Retinal pigment epithelial cell (primary cell): Measurements from ENCODE around the gene ELF3.

Experiments
- DNase-seq: peaks from one replicate; pipeline ENCODE4 v3.0.0-alpha.2; 2010; ENCODE audit warnings: low read depth
- H3K4me3 ChIP-seq: 2 replicates; pipeline ENCODE4 v1.5.1; 2011; ENCODE audit warnings: mild to moderate bottlenecking, low read length, control low read depth, moderate library complexity
- TF ChIP-seq, protein P1 (sequence below): conservative IDR thresholded peaks from 2 replicates; pipeline ENCODE4 v1.5.1; 2011; ENCODE audit warnings: low read depth, low read length, control low read depth, inconsistent platforms

ELF3 gene

DNA sequence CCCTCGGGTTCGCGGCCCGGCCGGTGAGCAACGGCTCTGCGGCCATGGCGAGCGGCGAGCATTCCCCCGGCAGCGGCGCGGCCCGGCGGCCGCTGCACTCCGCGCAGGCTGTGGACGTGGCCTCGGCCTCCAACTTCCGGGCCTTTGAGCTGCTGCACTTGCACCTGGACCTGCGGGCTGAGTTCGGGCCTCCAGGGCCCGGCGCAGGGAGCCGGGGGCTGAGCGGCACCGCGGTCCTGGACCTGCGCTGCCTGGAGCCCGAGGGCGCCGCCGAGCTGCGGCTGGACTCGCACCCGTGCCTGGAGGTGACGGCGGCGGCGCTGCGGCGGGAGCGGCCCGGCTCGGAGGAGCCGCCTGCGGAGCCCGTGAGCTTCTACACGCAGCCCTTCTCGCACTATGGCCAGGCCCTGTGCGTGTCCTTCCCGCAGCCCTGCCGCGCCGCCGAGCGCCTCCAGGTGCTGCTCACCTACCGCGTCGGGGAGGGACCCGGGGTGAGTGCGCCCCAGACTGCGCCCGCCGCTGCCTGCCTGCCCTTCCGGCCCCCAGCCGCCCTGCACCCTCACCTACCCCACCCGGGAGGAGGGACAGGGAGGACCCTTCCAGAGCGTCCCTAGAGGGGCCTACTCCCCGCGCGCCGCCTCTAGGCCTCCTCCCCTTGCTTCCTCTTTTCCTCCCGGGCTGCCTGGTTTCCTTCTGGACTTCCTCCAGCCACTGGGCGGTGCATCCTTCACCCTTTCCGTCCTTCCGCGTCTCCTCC lies 27.6 kb upstream of the ELF3 start, which contains the start of gene RNPEP:
RNPEP (plus strand) TSS at position 26 of the 757 bp plus-strand sequence; CDS start at position 45, 19 bp downstream.
- TF ChIP-seq, protein P1, sequence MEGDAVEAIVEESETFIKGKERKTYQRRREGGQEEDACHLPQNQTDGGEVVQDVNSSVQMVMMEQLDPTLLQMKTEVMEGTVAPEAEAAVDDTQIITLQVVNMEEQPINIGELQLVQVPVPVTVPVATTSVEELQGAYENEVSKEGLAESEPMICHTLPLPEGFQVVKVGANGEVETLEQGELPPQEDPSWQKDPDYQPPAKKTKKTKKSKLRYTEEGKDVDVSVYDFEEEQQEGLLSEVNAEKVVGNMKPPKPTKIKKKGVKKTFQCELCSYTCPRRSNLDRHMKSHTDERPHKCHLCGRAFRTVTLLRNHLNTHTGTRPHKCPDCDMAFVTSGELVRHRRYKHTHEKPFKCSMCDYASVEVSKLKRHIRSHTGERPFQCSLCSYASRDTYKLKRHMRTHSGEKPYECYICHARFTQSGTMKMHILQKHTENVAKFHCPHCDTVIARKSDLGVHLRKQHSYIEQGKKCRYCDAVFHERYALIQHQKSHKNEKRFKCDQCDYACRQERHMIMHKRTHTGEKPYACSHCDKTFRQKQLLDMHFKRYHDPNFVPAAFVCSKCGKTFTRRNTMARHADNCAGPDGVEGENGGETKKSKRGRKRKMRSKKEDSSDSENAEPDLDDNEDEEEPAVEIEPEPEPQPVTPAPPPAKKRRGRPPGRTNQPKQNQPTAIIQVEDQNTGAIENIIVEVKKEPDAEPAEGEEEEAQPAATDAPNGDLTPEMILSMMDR = no peak
- no peak for DNase-seq
- peak within 1 kb of the TSS; percentile 67 for H3K4me3 ChIP-seq

DNA sequence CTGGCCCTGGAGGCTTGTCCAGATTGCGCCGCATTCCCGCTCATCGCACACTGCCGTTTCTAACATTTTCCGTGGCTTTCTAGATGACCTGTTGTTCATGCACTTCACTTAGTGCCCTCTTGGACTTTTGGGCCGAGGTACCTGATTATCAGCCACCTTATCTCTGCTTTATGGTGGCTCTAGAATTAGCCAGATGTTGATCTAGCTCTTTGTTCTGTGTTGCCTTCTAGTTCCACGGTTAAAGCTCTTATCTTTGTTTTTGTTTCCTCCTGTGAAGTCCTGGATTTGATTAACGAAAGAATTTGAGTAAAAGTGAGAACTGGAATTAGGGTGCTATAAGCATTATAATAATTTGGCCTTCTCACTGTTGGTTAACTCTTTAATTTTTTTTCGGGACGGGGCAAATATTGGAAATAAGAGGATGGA lies 27.0 kb upstream of the ELF3 start:
- TF ChIP-seq, protein P1 = no peak
- DNase-seq = no peak
- H3K4me3 ChIP-seq = peak overlapping the region; percentile 67

DNA sequence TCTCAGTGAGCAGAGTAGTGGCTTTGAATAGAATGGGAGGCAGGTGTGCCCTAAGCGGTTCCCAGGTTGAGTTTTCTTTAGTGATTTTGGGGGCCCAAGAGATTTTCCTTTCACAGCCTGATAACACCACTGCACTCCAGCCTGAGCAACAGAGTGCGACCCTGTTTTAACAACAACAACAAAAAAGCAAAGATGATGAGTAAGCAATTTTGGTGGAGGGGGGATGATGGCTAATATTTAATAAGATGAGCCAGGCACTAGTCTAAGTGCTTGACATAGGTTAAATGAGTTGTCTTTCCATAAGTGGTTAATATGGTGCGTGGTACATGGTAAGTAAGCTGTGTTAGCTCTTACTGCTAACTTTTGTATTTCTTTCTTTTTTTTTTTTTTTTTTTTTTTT lies 25.9 kb upstream of the ELF3 start:
- TF ChIP-seq, protein P1 = no peak
- H3K4me3 ChIP-seq = no peak overlapping the region
- DNase-seq = no peak

DNA sequence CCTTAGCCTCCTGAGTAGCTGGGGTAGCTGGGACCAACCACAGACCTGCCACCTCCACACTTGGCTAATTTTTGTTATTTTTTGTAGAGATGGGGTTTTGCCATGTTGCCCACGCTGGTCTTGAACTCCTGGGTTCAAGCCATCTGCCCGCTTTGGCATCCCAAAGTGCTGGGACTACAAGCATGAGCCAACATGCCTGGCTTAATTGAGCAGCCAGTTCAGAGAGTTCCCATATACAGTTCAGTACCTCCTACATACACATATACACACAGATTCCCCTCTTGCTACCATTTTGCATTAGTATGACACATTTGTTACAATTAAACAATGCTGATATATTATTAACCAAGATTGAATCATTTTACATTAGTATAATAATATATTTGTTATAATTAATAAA lies 25.0 kb upstream of the ELF3 start:
- TF ChIP-seq, protein P1 = no peak
- DNase-seq = no peak
- no peak overlapping the region for H3K4me3 ChIP-seq

DNA sequence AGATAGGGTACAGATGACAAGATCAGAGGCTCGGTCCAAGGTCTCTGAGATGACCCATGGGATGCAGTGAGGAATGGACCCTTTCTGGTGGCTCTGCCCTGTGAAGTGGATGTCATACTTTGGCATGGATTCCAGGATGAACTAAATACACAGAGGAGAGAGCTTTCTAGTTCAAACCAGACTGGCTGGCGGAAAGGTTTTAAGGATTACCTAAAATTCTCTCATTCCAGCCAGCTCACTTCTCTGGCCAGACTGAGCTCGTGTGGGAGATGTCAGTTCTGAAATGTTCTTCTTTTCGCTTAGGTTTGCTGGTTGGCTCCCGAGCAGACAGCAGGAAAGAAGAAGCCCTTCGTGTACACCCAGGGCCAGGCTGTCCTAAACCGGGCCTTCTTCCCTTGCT lies 21.8 kb upstream of the ELF3 start:
- no peak overlapping the region for H3K4me3 ChIP-seq
- DNase-seq = no peak
- TF ChIP-seq, protein P1 = no peak

DNA sequence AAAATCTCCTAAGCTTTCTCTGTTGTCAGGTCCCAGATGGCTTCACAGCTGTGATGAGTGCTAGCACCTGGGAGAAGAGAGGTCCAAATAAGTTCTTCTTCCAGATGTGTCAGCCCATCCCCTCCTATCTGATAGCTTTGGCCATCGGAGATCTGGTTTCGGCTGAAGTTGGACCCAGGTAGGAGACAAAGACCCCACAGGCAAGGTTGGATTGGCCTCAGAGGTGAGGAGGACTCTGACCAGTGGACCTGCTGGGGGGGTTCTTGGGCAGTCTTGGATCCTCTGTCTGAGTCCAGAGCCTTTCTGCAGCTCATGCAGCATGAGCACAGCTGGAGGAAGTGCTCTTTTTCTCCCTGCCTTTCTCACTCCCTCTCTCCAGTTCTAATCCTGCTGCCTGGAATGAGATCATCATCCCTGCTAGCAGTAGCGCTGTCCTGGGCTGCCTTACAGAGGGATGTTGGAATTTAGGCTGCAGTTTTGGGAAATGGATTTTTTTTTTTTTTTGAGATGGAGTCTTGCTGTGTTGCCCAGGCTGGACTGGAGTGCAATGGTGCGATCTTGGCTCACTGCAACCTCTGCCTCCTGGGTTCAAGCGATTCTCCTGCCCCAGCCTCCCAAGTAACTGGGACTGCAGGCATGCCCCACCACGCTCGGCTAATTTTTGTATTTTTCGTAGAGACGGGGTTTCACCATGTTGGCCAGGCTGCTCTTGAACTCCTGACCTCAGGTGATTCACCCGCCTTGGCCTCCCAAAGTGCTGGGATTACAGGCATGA lies 20.8 kb upstream of the ELF3 start:
- no peak overlapping the region for H3K4me3 ChIP-seq
- no peak for DNase-seq
- TF ChIP-seq, protein P1 = no peak
